ENCODE results near the gene KAT2B. TPM values are rescaled to one million over a fixed set of nuclear protein-coding genes. Genes with fewer than 3 reads are reported as not detected.

The KAT2B gene
- total RNA-seq, 4 donors from 2014 or later = 21.3 to 47.0 (median 33.3) TPM

DNA sequence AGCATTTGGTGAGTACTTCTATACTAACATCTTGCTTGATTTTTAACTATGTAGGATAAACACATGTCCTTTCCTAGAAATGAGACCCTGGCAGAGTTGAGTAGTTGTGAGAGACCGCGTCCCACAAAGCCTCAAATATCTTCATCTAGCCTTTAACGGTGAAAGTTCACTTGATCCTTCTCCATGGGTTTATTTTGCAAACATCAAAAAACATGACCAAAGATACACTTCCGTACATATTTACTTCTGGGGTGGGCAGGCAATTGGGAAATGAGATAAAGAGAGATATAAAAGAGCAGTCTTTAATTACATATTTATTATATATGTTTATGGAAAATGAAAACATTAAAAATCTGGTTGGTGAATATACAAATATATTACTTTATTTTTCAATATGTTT lies 5.2 kb upstream of the KAT2B start:
- ATAC-seq (ENCODE audit: low FRiP score) (no peak), DNase-seq (ENCODE audit: low spot score) (no peak)
- TF ChIP-seq, protein P1, sequence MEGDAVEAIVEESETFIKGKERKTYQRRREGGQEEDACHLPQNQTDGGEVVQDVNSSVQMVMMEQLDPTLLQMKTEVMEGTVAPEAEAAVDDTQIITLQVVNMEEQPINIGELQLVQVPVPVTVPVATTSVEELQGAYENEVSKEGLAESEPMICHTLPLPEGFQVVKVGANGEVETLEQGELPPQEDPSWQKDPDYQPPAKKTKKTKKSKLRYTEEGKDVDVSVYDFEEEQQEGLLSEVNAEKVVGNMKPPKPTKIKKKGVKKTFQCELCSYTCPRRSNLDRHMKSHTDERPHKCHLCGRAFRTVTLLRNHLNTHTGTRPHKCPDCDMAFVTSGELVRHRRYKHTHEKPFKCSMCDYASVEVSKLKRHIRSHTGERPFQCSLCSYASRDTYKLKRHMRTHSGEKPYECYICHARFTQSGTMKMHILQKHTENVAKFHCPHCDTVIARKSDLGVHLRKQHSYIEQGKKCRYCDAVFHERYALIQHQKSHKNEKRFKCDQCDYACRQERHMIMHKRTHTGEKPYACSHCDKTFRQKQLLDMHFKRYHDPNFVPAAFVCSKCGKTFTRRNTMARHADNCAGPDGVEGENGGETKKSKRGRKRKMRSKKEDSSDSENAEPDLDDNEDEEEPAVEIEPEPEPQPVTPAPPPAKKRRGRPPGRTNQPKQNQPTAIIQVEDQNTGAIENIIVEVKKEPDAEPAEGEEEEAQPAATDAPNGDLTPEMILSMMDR (IDR thresholded peaks at IDR 0.05) = no peak

GRCh38 chr3:20037255-20037996 lies 2.8 kb upstream of the KAT2B start:
- no peak for ATAC-seq (ENCODE audit: low FRiP score)
- no peak for DNase-seq (ENCODE audit: low spot score)
- TF ChIP-seq, protein P1 (IDR thresholded peaks at IDR 0.05) = no peak

- DNase-seq (ENCODE audit: low spot score) = no peak
- TF ChIP-seq, protein P1 (IDR thresholded peaks at IDR 0.05) = no peak
Measured at GRCh38 chr3:20038699-20039465, 1.4 kb upstream of the KAT2B start.

DNA sequence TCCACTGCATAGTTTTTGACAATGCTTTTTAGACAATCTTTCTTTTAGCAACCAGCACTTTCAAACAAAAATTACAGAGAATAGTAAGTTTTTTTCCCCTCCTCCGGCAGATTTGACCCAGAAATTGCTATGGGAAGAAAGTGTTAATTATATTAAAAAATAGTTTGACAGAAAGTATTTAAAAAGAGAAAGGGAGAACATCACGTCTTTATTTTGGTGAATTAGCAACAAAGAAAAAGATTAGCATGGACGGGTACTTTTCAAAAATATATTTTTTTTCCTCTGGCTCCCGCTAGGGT lies 831 bp upstream of the KAT2B start:
- no peak for DNase-seq (ENCODE audit: low spot score)
- no peak for ATAC-seq (ENCODE audit: low FRiP score)
- TF ChIP-seq, protein P1 (IDR thresholded peaks at IDR 0.05) = no peak

More at GRCh38 chr3:20038699-20039465, 1.4 kb upstream of the KAT2B start:
- no peak for ATAC-seq (ENCODE audit: low FRiP score)

DNA sequence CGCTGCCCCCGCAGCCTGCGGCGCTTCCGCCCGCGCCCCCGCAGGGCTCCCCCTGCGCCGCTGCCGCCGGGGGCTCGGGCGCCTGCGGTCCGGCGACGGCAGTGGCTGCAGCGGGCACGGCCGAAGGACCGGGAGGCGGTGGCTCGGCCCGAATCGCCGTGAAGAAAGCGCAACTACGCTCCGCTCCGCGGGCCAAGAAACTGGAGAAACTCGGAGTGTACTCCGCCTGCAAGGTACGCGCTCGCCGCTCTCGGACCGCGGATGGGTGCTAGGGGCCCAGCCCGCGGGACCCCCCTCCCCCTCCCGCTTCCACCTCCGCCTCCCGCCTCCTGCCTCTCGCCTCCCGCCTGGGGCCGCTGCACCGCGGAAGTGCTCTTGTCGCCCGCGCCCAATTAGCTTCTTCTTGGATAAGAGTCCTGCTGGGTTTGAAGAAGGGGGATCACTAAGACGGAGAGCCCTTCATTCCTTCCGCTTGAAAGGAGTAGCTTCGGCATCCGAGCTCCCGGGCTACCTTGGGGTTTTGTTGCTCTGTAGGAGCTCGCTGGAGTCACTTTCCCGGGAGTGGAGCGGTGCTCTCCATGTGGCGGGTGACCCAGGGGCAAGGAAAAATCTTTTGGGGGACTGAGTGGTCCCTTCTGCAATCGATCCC lies 426 bp downstream of the KAT2B start:
- ATAC-seq (ENCODE audit: low FRiP score) (peak; percentile 31), DNase-seq (ENCODE audit: low spot score) (no peak)
- TF ChIP-seq, protein P1 (IDR thresholded peaks at IDR 0.05) = no peak

DNA sequence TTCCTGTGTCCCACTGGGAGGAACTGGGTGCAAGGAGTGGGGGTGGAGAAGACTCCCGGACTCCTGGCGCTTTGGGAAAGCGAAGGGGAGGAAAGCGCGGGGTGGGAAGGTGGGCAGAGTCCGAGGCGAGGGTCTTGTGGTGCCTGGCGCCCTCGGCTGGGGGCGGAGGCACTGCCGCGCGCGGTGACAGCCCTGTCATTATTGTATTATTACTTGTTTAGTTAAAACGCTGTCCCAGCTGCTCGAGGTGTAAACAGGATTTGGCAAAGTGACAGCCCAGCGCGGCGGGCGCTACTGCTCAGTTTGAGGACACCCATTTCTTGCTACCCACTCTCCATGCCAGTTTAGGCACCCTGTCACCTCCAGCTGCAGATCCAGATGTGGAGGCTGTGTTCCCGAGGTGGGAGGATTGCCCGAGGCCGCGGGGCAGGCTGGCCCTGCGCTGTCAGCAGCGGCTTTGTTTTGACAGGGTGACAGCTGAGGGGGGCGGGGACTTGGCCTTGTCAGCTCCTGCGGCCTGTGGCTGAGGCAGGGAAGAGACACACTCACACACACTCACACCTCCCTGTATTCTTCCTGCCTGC lies 1.0 kb downstream of the KAT2B start:
- TF ChIP-seq, protein P1 (IDR thresholded peaks at IDR 0.05) = no peak
- ATAC-seq (ENCODE audit: low FRiP score) = peak; percentile 22
- DNase-seq (ENCODE audit: low spot score) = peak; percentile 68

Data from omental fat pad (tissue), 4 donors.